HTERT RPE-1 (cell line): ENCODE data around the gene TRAPPC6A.

Experiments used
- in situ Hi-C: fragments of 300-500 bp; cut with MboI; formaldehyde crosslinking; loops from 4 replicates; pipeline ENCODE4 v1.14.3; 2020; ENCODE audit warnings: low sequenced_read_pairs

Gene TRAPPC6A

GRCh38 chr19:45163751-45164460, 14.1 kb downstream of the TRAPPC6A start:
- in situ Hi-C loops: no loop called here

- in situ Hi-C loops: no loop called here
These were observed 14.9 kb downstream of the TRAPPC6A start for GRCh38 chr19:45163156-45163555.

- in situ Hi-C loops: no loop called here
These were observed 15.4 kb downstream of the TRAPPC6A start for GRCh38 chr19:45162608-45163143.

GRCh38 chr19:45161738-45162607, 16.1 kb downstream of the TRAPPC6A start:
- in situ Hi-C loops: no loop called here

GRCh38 chr19:45160870-45161737, 16.9 kb downstream of the TRAPPC6A start, which contains the start of gene NKPD1:
Gene NKPD1 (minus strand): TSS chr19:45160982. CDS start chr19:45160150, 832 bp downstream.
- in situ Hi-C loops: no loop called here

GRCh38 chr19:45159971-45160324, 18.1 kb downstream of the TRAPPC6A start:
- in situ Hi-C loops: no loop called here

GRCh38 chr19:45159210-45159970, 18.6 kb downstream of the TRAPPC6A start:
- in situ Hi-C loops: no loop called here

GRCh38 chr19:45158503-45159209, 19.4 kb downstream of the TRAPPC6A start:
- in situ Hi-C loops: no loop called here

GRCh38 chr19:45156751-45157150, 21.3 kb downstream of the TRAPPC6A start:
- in situ Hi-C loops: no loop called here

GRCh38 chr19:45156011-45156630, 21.9 kb downstream of the TRAPPC6A start:
- in situ Hi-C loops: no loop called here

- in situ Hi-C loops: no loop called here
These were observed 23.8 kb downstream of the TRAPPC6A start for GRCh38 chr19:45154064-45154827.

GRCh38 chr19:45153339-45154063, 24.5 kb downstream of the TRAPPC6A start:
- in situ Hi-C loops: no loop called here

- in situ Hi-C loops: no loop called here
These were observed 25.3 kb downstream of the TRAPPC6A start for GRCh38 chr19:45152504-45153338.

- in situ Hi-C loops: no loop called here
These were observed 26.1 kb downstream of the TRAPPC6A start for GRCh38 chr19:45151821-45152503.

GRCh38 chr19:45151320-45151719, 26.7 kb downstream of the TRAPPC6A start:
- in situ Hi-C loops: no loop called here

GRCh38 chr19:45150751-45151281, 27.2 kb downstream of the TRAPPC6A start:
- in situ Hi-C loops: no loop called here
